Cardiac fibroblast (primary cell): ENCODE results near the gene IFRD1.
A peak's percentile ranks its signal among the peaks of the same experiment; 100 is the strongest.

Experiments
- DNase-seq, 2 donors: peaks; one replicate each; pipeline versions ENCODE4 v3.0.0 to v3.0.0-alpha.2; 2010; ENCODE audit warnings: low read depth in 2 of 2
- H3K4me3 ChIP-seq, 2 donors: replicated peaks in 1 of 2; 1 replicate in 1 of 2; 2 replicates in 1 of 2; pipeline ENCODE4 v1.5.1; 2011; ENCODE audit warnings: low read depth in 2 of 2, low read length in 2 of 2, mild to moderate bottlenecking in 2 of 2, moderate library complexity in 1 of 2
- TF ChIP-seq, protein P1 (sequence below): IDR thresholded peaks from one replicate; pipeline ENCODE4 v1.5.1; 2011; ENCODE audit warnings: low read depth, mild to moderate bottlenecking, low read length, inconsistent platforms

IFRD1 gene

DNA sequence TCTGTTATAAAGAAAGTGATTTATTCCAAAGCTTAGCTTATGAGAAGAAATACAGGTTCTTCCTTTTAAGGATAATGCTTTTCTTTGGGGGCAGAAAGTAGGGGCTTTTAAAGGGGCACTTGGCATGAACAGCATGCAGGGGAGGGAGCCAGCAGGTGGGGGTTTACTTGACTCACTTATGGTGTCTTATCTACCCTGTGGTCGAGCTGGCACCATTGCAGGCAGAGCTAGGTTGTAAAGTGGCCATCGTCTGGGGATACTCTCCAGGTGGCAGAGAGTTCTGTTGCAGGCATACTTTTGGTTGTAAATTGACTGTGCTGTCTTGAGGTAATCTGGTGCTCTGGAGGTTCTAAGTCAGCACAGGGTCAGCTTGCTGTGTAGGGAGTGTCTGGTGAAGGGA lies 26.3 kb upstream of the IFRD1 start:
- H3K4me3 ChIP-seq: no peak overlapping the region
- TF ChIP-seq, protein P1, sequence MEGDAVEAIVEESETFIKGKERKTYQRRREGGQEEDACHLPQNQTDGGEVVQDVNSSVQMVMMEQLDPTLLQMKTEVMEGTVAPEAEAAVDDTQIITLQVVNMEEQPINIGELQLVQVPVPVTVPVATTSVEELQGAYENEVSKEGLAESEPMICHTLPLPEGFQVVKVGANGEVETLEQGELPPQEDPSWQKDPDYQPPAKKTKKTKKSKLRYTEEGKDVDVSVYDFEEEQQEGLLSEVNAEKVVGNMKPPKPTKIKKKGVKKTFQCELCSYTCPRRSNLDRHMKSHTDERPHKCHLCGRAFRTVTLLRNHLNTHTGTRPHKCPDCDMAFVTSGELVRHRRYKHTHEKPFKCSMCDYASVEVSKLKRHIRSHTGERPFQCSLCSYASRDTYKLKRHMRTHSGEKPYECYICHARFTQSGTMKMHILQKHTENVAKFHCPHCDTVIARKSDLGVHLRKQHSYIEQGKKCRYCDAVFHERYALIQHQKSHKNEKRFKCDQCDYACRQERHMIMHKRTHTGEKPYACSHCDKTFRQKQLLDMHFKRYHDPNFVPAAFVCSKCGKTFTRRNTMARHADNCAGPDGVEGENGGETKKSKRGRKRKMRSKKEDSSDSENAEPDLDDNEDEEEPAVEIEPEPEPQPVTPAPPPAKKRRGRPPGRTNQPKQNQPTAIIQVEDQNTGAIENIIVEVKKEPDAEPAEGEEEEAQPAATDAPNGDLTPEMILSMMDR: no peak
- DNase-seq: no peak

DNA sequence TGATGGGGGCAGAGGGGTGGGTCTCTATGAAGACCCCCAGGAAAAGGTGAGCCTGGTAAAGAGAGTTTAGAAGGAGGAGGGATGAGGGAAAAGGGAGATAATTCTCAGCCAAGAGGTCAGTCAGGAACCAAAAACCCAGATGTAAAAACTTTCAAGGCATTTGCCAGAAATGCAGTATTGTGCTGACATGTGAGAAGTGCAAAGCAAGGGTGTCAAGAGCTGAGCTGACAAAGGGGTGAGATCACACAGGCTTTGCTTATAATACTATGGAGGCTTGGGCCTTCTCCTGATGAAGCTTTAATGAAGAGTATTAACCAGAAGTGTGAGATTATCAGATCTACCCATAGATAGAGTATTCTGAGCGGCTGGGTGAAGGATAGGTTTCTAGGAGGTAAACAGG lies 22.3 kb upstream of the IFRD1 start:
- TF ChIP-seq, protein P1: no peak
- no peak overlapping the region for H3K4me3 ChIP-seq
- DNase-seq: no peak

DNA sequence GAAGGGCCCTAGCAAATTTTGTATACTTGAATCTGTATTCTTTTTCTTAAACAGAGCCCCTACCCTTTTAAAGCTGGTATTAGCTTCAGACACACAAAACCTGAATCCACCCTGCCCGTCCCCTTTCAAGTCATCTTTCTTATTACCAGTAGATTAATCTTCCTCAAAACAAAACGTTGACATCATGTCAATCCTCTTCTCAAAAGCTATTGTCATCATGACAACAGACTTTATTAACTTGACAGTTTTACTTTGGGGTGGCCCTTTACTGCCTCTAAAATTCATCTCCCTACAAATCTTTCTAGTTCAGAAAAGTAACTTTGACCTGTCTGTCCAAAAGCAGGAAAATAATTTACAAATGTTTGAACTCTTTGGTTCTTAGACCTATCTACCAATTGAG lies 21.5 kb upstream of the IFRD1 start:
- no peak for DNase-seq
- no peak overlapping the region for H3K4me3 ChIP-seq
- TF ChIP-seq, protein P1: no peak

DNA sequence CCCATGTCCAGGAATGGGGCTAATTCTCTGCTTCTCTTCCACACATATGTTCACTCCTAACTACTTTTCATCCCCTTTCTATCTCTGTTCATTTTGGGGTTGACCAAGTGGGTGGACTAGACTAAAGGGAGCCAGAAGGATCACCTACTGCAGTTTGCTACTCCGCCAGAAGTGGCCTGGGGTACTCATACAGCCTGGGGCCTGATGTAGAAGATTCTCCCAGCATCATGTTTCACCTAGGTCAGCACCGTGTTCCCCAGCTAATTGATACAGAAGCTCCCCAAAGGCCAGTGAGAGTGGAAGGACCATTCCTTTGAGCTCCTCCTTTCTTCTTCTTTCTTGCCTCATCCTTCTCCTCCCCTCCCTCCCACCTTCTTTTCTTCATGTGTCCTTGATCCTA lies 19.6 kb upstream of the IFRD1 start:
- TF ChIP-seq, protein P1: no peak
- no peak overlapping the region for H3K4me3 ChIP-seq
- DNase-seq: no peak

DNA sequence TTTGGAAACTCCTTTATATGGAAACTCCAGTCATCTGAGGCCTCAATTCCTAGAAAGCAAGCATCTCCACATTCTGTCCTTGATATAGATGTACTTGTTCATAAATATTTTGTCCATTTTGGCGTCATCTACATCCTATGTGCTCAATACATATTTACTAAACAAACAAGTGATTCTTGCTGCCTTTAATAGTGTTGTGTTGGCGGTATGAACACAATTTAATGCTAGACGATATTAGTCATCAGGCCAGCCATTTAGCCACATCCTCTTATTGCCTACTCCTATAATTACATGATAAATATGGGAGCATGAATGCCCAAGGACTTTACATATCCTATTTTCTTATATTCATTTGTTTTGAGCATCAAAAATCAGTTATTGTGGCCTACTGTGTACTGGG lies 18.5 kb upstream of the IFRD1 start:
- no peak for DNase-seq
- H3K4me3 ChIP-seq: no peak overlapping the region
- TF ChIP-seq, protein P1: no peak

DNA sequence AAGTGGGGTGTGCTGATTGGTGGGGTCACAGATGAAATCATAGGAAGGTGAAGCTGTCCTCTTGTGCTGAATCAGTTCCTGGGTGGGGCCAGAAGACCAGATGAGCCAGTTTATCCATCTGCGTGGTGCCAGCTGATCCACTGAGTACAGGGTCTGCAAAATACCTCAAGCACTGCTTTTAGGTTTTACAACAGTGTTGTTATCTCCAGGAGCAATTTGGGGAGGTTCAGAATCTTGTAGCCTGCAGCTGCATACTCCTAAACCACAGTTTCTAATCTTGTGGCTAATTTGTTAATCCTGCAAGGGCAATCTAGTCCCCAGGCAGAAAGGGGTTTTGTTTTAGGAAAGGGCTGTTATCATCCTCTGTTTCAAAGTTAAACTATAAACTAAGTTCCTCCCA lies 17.0 kb upstream of the IFRD1 start:
- TF ChIP-seq, protein P1: no peak
- DNase-seq: no peak
- no peak overlapping the region for H3K4me3 ChIP-seq

DNA sequence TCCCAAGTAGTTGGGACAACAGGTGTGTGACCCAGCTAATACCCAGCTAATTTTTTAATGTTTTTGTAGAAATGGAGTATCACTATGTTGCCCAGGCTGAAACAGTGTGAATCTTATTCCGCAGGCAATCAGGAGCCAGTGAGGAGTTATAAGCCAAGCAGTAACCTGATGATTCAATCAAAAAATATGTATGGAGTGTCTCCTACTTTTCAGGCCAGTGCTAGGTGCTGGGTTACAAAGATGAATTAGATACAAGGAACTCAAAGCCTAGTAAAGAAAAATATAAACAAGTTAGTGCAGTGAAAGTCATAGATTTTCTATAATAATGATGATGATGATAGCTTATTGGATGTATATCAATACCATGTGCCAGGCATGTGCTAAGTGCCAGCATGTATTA lies 13.2 kb upstream of the IFRD1 start:
- TF ChIP-seq, protein P1: no peak
- peak in 1 of 2 donors; percentile 48 for DNase-seq
- H3K4me3 ChIP-seq: no peak overlapping the region
